DND-41 (cell line): ENCODE results near the gene BLOC1S5.

Experiments used
- EZH2 ChIP-seq: IDR thresholded peaks from 3 replicates; pipeline ENCODE4 v1.6.1; 2012; ENCODE audit warnings: borderline replicate concordance, low read depth, mild to moderate bottlenecking, moderate library complexity, low read length, inconsistent platforms; ENCODE audit not compliant: severe bottlenecking
- TF ChIP-seq, protein P1 (sequence below): IDR thresholded peaks from 2 replicates; pipeline ENCODE4 v1.5.1; 2012; ENCODE audit warnings: borderline replicate concordance, low read length, moderate library complexity, mild to moderate bottlenecking; ENCODE audit not compliant: poor library complexity, severe bottlenecking; ENCODE audit errors: extremely low read depth

DNA sequence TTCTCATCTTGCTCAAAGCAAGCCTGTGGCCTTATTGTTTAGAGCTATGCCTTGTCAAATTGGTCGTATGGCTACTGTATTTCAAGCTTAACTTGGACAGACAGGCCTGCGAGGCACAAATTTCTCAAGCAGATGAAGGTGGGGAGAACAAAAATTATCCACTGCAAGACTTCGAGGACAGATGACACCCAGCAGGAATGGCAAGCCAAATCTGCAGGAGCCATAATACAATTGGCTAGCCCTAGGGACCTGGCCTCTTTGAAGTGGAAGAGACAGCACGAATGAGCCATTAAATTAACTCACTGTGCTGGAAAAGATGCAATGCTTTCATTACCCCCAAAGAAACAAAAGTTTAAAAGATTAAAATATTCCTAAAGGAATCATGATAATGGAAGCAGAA lies 5.0 kb upstream of the BLOC1S5 start:
- TF ChIP-seq, protein P1, sequence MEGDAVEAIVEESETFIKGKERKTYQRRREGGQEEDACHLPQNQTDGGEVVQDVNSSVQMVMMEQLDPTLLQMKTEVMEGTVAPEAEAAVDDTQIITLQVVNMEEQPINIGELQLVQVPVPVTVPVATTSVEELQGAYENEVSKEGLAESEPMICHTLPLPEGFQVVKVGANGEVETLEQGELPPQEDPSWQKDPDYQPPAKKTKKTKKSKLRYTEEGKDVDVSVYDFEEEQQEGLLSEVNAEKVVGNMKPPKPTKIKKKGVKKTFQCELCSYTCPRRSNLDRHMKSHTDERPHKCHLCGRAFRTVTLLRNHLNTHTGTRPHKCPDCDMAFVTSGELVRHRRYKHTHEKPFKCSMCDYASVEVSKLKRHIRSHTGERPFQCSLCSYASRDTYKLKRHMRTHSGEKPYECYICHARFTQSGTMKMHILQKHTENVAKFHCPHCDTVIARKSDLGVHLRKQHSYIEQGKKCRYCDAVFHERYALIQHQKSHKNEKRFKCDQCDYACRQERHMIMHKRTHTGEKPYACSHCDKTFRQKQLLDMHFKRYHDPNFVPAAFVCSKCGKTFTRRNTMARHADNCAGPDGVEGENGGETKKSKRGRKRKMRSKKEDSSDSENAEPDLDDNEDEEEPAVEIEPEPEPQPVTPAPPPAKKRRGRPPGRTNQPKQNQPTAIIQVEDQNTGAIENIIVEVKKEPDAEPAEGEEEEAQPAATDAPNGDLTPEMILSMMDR, result no peak
- TF ChIP-seq EZH2, result no peak
